HepG2 (cell line): ENCODE measurements around the gene WDR87. TPM values are rescaled to one million over a fixed set of nuclear protein-coding genes. Genes with fewer than 3 reads are reported as not detected.
A peak's percentile ranks its signal among the peaks of the same experiment; 100 is the strongest.

Experiments
- BRCA1 ChIP-seq: sonication (generic); formaldehyde crosslinking; IDR thresholded peaks from 2 replicates; pipeline ENCODE4 v1.4.0; 2020; ENCODE audit warnings: missing genetic modification reagents
- CHD2 ChIP-seq: IDR thresholded peaks from 2 replicates; pipeline ENCODE4 v1.6.1; 2011; ENCODE audit warnings: low read depth, low read length, improper control_type of control experiment
- CREM ChIP-seq, 2 experiments: sonication (generic) in 1 of 2; formaldehyde crosslinking in 1 of 2; IDR thresholded peaks; 2 replicates each; pipeline versions ENCODE4 v1.4.0 to v1.6.1; 2016 to 2020; ENCODE audit warnings: antibody characterized with exemption in 1 of 2, mild to moderate bottlenecking in 1 of 2, missing genetic modification reagents in 1 of 2
- ESRRA ChIP-seq: sonication (generic); formaldehyde crosslinking; IDR thresholded peaks from 2 replicates; pipeline ENCODE4 v1.5.1; 2020; ENCODE audit warnings: mild to moderate bottlenecking, low read depth, missing genetic modification reagents
- KDM4B ChIP-seq: sonication (generic); formaldehyde crosslinking; IDR thresholded peaks from 2 replicates; pipeline ENCODE4 v1.4.0; 2020; ENCODE audit warnings: missing genetic modification reagents
- MTF1 ChIP-seq: sonication (generic); formaldehyde crosslinking; IDR thresholded peaks from 2 replicates; pipeline ENCODE4 v1.5.0; 2020; ENCODE audit warnings: missing genetic modification reagents
- TBX3 ChIP-seq: fragments of 450-650 bp; IDR thresholded peaks from 2 replicates; pipeline ENCODE4 v1.6.1; 2017; ENCODE audit warnings: antibody characterized with exemption, mild to moderate bottlenecking, inconsistent platforms, borderline replicate concordance
- U2AF2 ChIP-seq: fragments of 200-400 bp; formaldehyde crosslinking; IDR thresholded peaks from 2 replicates; pipeline ENCODE4 v1.6.1; 2017; ENCODE audit warnings: low read depth, mild to moderate bottlenecking, low read length
- ZNF274 ChIP-seq: sonication (generic); formaldehyde crosslinking; IDR thresholded peaks from 2 replicates; pipeline ENCODE4 v1.5.1; 2020; ENCODE audit warnings: mild to moderate bottlenecking, missing genetic modification reagents
- ZNF282 ChIP-seq: fragments of 450-650 bp; IDR thresholded peaks from 2 replicates; pipeline ENCODE4 v1.6.1; 2018; ENCODE audit not compliant: partially characterized antibody
- ZNF616 ChIP-seq: sonication (generic); formaldehyde crosslinking; IDR thresholded peaks from 2 replicates; pipeline ENCODE4 v1.5.0; 2020; ENCODE audit warnings: low read depth, mild to moderate bottlenecking, missing genetic modification reagents
- ZNF766 ChIP-seq: sonication (generic); formaldehyde crosslinking; IDR thresholded peaks from 2 replicates; pipeline ENCODE4 v1.5.0; 2020; ENCODE audit warnings: missing genetic modification reagents, borderline replicate concordance
- ZSCAN22 ChIP-seq: sonication (generic); formaldehyde crosslinking; IDR thresholded peaks from 2 replicates; pipeline ENCODE4 v1.4.0; 2020; ENCODE audit warnings: mild to moderate bottlenecking, missing genetic modification reagents
- polyA plus RNA-seq, 8 experiments: library from polyadenylated mRNA; depleted of rRNA in 3 of 8; stranded (reverse) in 7 of 8; unstranded in 1 of 8; fragments of >200 nt; fragmentation: Illumina TruSeq in 4 of 8; extraction: Trizol in 4 of 8; gene quantifications; 2 replicates each; pipeline versions ENCODE4 v1.2.1 to v1.2.3, GENCODE V29; 2011 to 2016; ENCODE audit warnings: low read depth in 4 of 8, missing spikeins in 1 of 8, mixed read lengths in 1 of 8; ENCODE audit not compliant: insufficient read depth in 1 of 8
- total RNA-seq, 5 experiments: library from RNA; depleted of rRNA; stranded (reverse); fragments of >200 nt; fragmentation: Illumina TruSeq; extraction: Trizol; gene quantifications; 2 replicates each; pipeline ENCODE4 v1.2.3, GENCODE V29; 2016; ENCODE audit warnings: low read depth in 1 of 5
- TF ChIP-seq, protein P1 (sequence below): sonication (generic); formaldehyde crosslinking; IDR thresholded peaks from 2 replicates; pipeline ENCODE4 v1.4.0; 2020; ENCODE audit warnings: missing genetic modification reagents, mild to moderate bottlenecking, borderline replicate concordance
- TF ChIP-seq, protein P2 (sequence below): sonication (generic); formaldehyde crosslinking; IDR thresholded peaks from 2 replicates; pipeline ENCODE4 v1.4.0; 2020; ENCODE audit warnings: missing genetic modification reagents, mild to moderate bottlenecking, borderline replicate concordance
- TF ChIP-seq, protein P3 (sequence below): IDR thresholded peaks from 2 replicates; pipeline ENCODE4 v1.6.1; 2018; ENCODE audit warnings: missing genetic modification reagents
- TF ChIP-seq, protein P4 (sequence below): sonication (generic); formaldehyde crosslinking; IDR thresholded peaks from 2 replicates; pipeline ENCODE4 v1.4.0; 2020; ENCODE audit warnings: mild to moderate bottlenecking, missing genetic modification reagents
- TF ChIP-seq, protein P5 (sequence below): sonication (generic); formaldehyde crosslinking; IDR thresholded peaks from 2 replicates; pipeline ENCODE4 v1.4.0; 2020; ENCODE audit warnings: missing genetic modification reagents
- TF ChIP-seq, protein P6 (sequence below): IDR thresholded peaks from 2 replicates; pipeline ENCODE4 v1.6.1; 2016; ENCODE audit warnings: low read depth, borderline replicate concordance

Gene WDR87
- total and polyA plus RNA-seq, 2 of the 13 experiments (the other 11 are each of a cell fraction or from before 2014, with no cell fraction given) = not detected

DNA sequence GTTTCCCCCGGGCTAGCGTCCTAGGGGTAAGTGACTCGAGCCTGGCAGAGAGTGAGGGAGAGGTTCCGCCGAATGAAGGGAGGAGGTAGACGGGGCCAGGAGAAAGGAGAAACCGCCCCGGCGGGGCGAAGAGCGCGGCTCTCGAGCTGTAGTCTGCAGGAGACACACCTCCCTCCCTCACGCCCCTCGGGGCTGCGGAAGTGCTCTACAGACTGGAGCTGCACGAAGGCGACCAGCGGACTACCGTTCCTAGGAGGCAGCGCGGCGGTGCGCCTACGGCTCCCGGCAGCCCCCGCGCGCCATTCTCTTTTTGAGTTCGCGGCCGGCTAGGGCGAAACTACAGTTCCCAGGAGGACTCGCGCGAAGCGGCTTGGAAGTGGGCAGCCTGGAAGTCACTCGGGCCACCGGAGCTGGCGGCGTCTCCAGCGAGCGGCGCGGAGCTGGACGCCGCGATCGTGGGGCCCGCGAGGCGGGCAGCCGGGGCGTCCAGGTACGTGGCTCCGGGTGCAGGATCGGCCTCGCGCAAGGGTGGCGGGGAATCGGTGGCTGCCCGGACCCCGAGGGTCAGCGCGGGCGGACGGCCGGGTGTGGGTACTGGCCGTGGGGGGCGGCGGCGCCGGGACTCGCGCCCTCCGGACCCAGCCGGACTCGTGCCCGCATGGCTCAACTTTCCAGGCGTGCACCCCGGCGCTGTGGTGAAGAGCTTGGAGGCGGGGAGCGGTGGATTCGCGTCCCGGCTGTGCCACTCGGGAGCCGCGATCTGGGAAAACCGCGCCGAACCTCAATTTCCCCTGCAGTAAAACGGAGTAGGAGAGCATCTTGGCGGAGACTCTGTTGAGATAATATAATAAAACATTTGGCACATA is 708 bp upstream of the WDR87 start, which contains the start of gene SIPA1L3 (continued):
- TF ChIP-seq, protein P1, sequence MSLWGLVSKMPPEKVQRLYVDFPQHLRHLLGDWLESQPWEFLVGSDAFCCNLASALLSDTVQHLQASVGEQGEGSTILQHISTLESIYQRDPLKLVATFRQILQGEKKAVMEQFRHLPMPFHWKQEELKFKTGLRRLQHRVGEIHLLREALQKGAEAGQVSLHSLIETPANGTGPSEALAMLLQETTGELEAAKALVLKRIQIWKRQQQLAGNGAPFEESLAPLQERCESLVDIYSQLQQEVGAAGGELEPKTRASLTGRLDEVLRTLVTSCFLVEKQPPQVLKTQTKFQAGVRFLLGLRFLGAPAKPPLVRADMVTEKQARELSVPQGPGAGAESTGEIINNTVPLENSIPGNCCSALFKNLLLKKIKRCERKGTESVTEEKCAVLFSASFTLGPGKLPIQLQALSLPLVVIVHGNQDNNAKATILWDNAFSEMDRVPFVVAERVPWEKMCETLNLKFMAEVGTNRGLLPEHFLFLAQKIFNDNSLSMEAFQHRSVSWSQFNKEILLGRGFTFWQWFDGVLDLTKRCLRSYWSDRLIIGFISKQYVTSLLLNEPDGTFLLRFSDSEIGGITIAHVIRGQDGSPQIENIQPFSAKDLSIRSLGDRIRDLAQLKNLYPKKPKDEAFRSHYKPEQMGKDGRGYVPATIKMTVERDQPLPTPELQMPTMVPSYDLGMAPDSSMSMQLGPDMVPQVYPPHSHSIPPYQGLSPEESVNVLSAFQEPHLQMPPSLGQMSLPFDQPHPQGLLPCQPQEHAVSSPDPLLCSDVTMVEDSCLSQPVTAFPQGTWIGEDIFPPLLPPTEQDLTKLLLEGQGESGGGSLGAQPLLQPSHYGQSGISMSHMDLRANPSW (CRISPR knock-in tag) = no peak
- TF ChIP-seq ZNF616 (CRISPR knock-in tag) (no peak; the same call in 1 of the 2 replicates), MTF1 (CRISPR knock-in tag) (no peak), KDM4B (CRISPR knock-in tag) (0 out of 2 replicates have a peak, but pooled peaks have one; percentile 46), BRCA1 (CRISPR knock-in tag) (no peak), CHD2 (peak; percentile 46; the same call in 1 of the 2 replicates), TBX3 (no peak; the same call in 1 of the 2 replicates), ZNF766 (CRISPR knock-in tag) (peak; percentile 53; the same call in 1 of the 2 replicates), ZNF282 (no peak), U2AF2 (no peak), ESRRA (CRISPR knock-in tag) (peak; percentile 61; the same call in 1 of the 2 replicates), ZSCAN22 (CRISPR knock-in tag) (no peak; the same call in 1 of the 2 replicates), ZNF274 (CRISPR knock-in tag) (peak; percentile 16; the same call in 1 of the 2 replicates), CREM (IDR thresholded peaks at IDR 0.05) (peak; percentile 95), CREM (CRISPR knock-in tag; IDR thresholded peaks at IDR 0.05) (no peak)
- TF ChIP-seq, protein P2, sequence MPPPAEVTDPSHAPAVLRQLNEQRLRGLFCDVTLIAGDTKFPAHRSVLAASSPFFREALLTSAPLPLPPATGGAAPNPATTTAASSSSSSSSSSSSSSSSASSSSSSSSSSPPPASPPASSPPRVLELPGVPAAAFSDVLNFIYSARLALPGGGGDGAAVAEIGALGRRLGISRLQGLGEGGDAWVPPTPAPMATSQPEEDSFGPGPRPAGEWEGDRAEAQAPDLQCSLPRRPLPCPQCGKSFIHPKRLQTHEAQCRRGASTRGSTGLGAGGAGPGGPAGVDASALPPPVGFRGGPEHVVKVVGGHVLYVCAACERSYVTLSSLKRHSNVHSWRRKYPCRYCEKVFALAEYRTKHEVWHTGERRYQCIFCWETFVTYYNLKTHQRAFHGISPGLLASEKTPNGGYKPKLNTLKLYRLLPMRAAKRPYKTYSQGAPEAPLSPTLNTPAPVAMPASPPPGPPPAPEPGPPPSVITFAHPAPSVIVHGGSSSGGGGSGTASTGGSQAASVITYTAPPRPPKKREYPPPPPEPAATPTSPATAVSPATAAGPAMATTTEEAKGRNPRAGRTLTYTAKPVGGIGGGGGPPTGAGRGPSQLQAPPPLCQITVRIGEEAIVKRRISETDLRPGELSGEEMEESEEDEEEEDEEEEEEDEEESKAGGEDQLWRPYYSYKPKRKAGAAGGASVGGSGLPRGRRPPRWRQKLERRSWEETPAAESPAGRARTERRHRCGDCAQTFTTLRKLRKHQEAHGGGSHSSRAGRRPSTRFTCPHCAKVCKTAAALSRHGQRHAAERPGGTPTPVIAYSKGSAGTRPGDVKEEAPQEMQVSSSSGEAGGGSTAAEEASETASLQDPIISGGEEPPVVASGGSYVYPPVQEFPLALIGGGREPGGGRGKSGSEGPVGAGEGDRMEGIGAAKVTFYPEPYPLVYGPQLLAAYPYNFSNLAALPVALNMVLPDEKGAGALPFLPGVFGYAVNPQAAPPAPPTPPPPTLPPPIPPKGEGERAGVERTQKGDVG (CRISPR knock-in tag) = no peak
- TF ChIP-seq, protein P3, sequence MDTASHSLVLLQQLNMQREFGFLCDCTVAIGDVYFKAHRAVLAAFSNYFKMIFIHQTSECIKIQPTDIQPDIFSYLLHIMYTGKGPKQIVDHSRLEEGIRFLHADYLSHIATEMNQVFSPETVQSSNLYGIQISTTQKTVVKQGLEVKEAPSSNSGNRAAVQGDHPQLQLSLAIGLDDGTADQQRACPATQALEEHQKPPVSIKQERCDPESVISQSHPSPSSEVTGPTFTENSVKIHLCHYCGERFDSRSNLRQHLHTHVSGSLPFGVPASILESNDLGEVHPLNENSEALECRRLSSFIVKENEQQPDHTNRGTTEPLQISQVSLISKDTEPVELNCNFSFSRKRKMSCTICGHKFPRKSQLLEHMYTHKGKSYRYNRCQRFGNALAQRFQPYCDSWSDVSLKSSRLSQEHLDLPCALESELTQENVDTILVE = peak; percentile 54; the same call in 1 of the 2 replicates
- TF ChIP-seq, protein P4, sequence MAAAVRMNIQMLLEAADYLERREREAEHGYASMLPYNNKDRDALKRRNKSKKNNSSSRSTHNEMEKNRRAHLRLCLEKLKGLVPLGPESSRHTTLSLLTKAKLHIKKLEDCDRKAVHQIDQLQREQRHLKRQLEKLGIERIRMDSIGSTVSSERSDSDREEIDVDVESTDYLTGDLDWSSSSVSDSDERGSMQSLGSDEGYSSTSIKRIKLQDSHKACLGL (CRISPR knock-in tag) = no peak
- TF ChIP-seq, protein P5, sequence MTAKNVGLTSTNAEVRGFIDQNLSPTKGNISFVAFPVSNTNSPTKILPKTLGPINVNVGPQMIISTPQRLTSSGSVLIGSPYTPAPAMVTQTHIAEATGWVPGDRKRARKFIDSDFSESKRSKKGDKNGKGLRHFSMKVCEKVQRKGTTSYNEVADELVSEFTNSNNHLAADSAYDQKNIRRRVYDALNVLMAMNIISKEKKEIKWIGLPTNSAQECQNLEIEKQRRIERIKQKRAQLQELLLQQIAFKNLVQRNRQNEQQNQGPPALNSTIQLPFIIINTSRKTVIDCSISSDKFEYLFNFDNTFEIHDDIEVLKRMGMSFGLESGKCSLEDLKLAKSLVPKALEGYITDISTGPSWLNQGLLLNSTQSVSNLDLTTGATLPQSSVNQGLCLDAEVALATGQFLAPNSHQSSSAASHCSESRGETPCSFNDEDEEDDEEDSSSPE (CRISPR knock-in tag) = peak; percentile 72; the same call in 1 of the 2 replicates
- TF ChIP-seq, protein P6, sequence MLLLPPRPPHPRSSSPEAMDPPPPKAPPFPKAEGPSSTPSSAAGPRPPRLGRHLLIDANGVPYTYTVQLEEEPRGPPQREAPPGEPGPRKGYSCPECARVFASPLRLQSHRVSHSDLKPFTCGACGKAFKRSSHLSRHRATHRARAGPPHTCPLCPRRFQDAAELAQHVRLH = no peak
